Anterior cingulate cortex (tissue), 58 donors: Measurements from ENCODE around the gene ASPDH.
"Not testable (repeated sequence)": the region's sequence is repeated elsewhere in the genome, so short reads cannot be mapped to it uniquely, and the experiment has no call there.

Source experiments
- DNase-seq, 58 donors: peaks; one replicate each; lab custom pipeline; 2025; lab: John Stamatoyannopoulos, UW

Gene ASPDH

GRCh38 chr19:50481351-50482149 is 32.2 kb downstream of the ASPDH start:
- DNase-seq, result no peak

- no peak for DNase-seq
Measured at GRCh38 chr19:50480281-50481111, 33.2 kb downstream of the ASPDH start.

- DNase-seq, result no peak
Measured at GRCh38 chr19:50479761-50480251, 33.9 kb downstream of the ASPDH start.

GRCh38 chr19:50478901-50479715 is 34.6 kb downstream of the ASPDH start:
- DNase-seq, result peak in 4 of 58 donors; percentile 14 to 30 (median 24)

GRCh38 chr19:50477751-50478515 is 35.8 kb downstream of the ASPDH start:
- no peak for DNase-seq

- no peak for DNase-seq
Measured at GRCh38 chr19:50476907-50477238, 36.8 kb downstream of the ASPDH start.

- peak; percentile 55 to 95 (median 87) for DNase-seq
Measured at GRCh38 chr19:50476224-50476906, 37.3 kb downstream of the ASPDH start, which contains the start of the genes EMC10 and GARIN5A. TSS of gene EMC10 (plus strand) at chr19:50476507. CDS start at chr19:50476545, 38 bp downstream. TSS of gene GARIN5A (minus strand) at chr19:50476848. CDS start at chr19:50476388, 460 bp downstream.

- DNase-seq, result no peak
Measured at GRCh38 chr19:50475736-50476223, 37.9 kb downstream of the ASPDH start.

GRCh38 chr19:50475101-50475568 is 38.6 kb downstream of the ASPDH start:
- DNase-seq, result no peak

- not testable (repeated sequence) for DNase-seq
Measured at GRCh38 chr19:50473336-50473735, 40.4 kb downstream of the ASPDH start.

- DNase-seq, result no peak
Measured at GRCh38 chr19:50468818-50469217, 44.9 kb downstream of the ASPDH start.

GRCh38 chr19:50467566-50467965 is 46.1 kb downstream of the ASPDH start:
- no peak for DNase-seq

GRCh38 chr19:50466706-50467039 is 47.0 kb downstream of the ASPDH start:
- no peak for DNase-seq

- peak in 1 of 58 donors; percentile 20 for DNase-seq
Measured at GRCh38 chr19:50465986-50466705, 47.6 kb downstream of the ASPDH start.

GRCh38 chr19:50465000-50465399 is 48.7 kb downstream of the ASPDH start:
- no peak for DNase-seq

- no peak for DNase-seq
Measured at GRCh38 chr19:50464348-50464747, 49.4 kb downstream of the ASPDH start.

GRCh38 chr19:50462970-50463369 is 50.7 kb downstream of the ASPDH start:
- no peak for DNase-seq
